ENCODE data around the gene CCL25. TPM values are rescaled to one million over a fixed set of nuclear protein-coding genes. Genes with fewer than 3 reads are reported as not detected.
"Not testable (repeated sequence)": the region's sequence is repeated elsewhere in the genome, so short reads cannot be mapped to it uniquely, and the experiment has no call there.

Gene CCL25
- total RNA-seq, 1 donor from 2014 or later, result not detected

GRCh38 chr19:8020681-8021080 is 31.9 kb upstream of the CCL25 start:
- H3K9me3 Mint-ChIP-seq (ENCODE audit: low read depth), result no peaks in the 10 kb centered on the region
- H3K36me3 Mint-ChIP-seq (ENCODE audit: insufficient read depth), result peaks cover 2% of the 10 kb centered on the region
- TF ChIP-seq, protein P1, sequence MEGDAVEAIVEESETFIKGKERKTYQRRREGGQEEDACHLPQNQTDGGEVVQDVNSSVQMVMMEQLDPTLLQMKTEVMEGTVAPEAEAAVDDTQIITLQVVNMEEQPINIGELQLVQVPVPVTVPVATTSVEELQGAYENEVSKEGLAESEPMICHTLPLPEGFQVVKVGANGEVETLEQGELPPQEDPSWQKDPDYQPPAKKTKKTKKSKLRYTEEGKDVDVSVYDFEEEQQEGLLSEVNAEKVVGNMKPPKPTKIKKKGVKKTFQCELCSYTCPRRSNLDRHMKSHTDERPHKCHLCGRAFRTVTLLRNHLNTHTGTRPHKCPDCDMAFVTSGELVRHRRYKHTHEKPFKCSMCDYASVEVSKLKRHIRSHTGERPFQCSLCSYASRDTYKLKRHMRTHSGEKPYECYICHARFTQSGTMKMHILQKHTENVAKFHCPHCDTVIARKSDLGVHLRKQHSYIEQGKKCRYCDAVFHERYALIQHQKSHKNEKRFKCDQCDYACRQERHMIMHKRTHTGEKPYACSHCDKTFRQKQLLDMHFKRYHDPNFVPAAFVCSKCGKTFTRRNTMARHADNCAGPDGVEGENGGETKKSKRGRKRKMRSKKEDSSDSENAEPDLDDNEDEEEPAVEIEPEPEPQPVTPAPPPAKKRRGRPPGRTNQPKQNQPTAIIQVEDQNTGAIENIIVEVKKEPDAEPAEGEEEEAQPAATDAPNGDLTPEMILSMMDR (IDR thresholded peaks at IDR 0.05; ENCODE audit: unreplicated experiment), result no peak
- no peak overlapping the region for H3K4me3 Mint-ChIP-seq (ENCODE audit: low read depth)
- H3K4me1 Mint-ChIP-seq (ENCODE audit: low read depth), result peaks cover 4% of the 10 kb centered on the region
- no peak for DNase-seq (ENCODE audit: low spot score, unreplicated experiment)
- H3K27me3 Mint-ChIP-seq, result no peaks in the 10 kb centered on the region
- no peak overlapping the region for H3K27ac Mint-ChIP-seq

GRCh38 chr19:8021374-8021773 is 31.2 kb upstream of the CCL25 start:
- DNase-seq (ENCODE audit: low spot score, unreplicated experiment), result no peak
- Mint-ChIP-seq H3K9me3 (ENCODE audit: low read depth) (no peaks in the 10 kb centered on the region), H3K27me3 (no peaks in the 10 kb centered on the region), H3K4me1 (ENCODE audit: low read depth) (peaks cover 4% of the 10 kb centered on the region), H3K4me3 (ENCODE audit: low read depth) (no peak overlapping the region), H3K27ac (no peak overlapping the region), H3K36me3 (ENCODE audit: insufficient read depth) (peaks cover 2% of the 10 kb centered on the region)
- TF ChIP-seq, protein P1 (IDR thresholded peaks at IDR 0.05; ENCODE audit: unreplicated experiment), result no peak

- H3K27me3 Mint-ChIP-seq, result no peaks in the 10 kb centered on the region
Measured at GRCh38 chr19:8022275-8022674, 30.3 kb upstream of the CCL25 start.

GRCh38 chr19:8023371-8023770 is 29.2 kb upstream of the CCL25 start:
- no peak for DNase-seq (ENCODE audit: low spot score, unreplicated experiment)
- H3K27me3 Mint-ChIP-seq, result no peaks in the 10 kb centered on the region
- no peaks in the 10 kb centered on the region for H3K36me3 Mint-ChIP-seq (ENCODE audit: insufficient read depth)
- no peaks in the 10 kb centered on the region for H3K9me3 Mint-ChIP-seq (ENCODE audit: low read depth)
- TF ChIP-seq, protein P1 (IDR thresholded peaks at IDR 0.05; ENCODE audit: unreplicated experiment), result no peak
- H3K4me1 Mint-ChIP-seq (ENCODE audit: low read depth), result peaks cover 4% of the 10 kb centered on the region
- H3K4me3 Mint-ChIP-seq (ENCODE audit: low read depth), result no peak overlapping the region
- no peak overlapping the region for H3K27ac Mint-ChIP-seq

More at GRCh38 chr19:8022275-8022674, 30.3 kb upstream of the CCL25 start:
- H3K27ac Mint-ChIP-seq, result no peak overlapping the region
- no peak for DNase-seq (ENCODE audit: low spot score, unreplicated experiment)
- no peaks in the 10 kb centered on the region for H3K9me3 Mint-ChIP-seq (ENCODE audit: low read depth)
- H3K4me3 Mint-ChIP-seq (ENCODE audit: low read depth), result no peak overlapping the region
- peaks cover 2% of the 10 kb centered on the region for H3K36me3 Mint-ChIP-seq (ENCODE audit: insufficient read depth)
- TF ChIP-seq, protein P1 (IDR thresholded peaks at IDR 0.05; ENCODE audit: unreplicated experiment), result no peak
- H3K4me1 Mint-ChIP-seq (ENCODE audit: low read depth), result peaks cover 4% of the 10 kb centered on the region

- peaks cover 11% of the 10 kb centered on the region for H3K4me1 Mint-ChIP-seq (ENCODE audit: low read depth)
- not testable (repeated sequence) for H3K27ac Mint-ChIP-seq; H3K27me3 Mint-ChIP-seq; H3K9me3 Mint-ChIP-seq (ENCODE audit: low read depth); DNase-seq (ENCODE audit: low spot score, unreplicated experiment); H3K4me3 Mint-ChIP-seq (ENCODE audit: low read depth); H3K36me3 Mint-ChIP-seq (ENCODE audit: insufficient read depth)
Measured at GRCh38 chr19:8024256-8024655, 28.3 kb upstream of the CCL25 start.

DNA sequence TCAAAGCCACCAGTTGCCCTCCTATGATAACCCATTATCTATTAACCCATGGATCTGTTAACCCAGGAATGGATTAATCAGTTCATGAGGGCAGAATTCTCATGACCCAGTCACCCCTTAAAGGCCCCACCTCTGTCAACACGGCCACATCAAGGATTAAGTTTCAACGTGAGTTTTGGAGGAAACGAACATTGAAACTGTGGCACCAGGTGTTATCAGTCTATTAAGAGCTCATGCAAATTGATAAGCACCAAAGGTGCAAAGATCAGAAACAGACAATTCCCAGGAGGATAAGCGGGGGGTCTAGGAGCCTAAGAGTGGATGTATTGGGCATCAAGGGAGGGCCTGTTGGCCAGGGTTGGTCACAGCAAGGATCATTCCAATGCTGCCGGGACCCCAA is 27.2 kb upstream of the CCL25 start:
- Mint-ChIP-seq H3K36me3 (ENCODE audit: insufficient read depth) (no peaks in the 10 kb centered on the region), H3K4me1 (ENCODE audit: low read depth) (peaks cover 15% of the 10 kb centered on the region), H3K9me3 (ENCODE audit: low read depth) (no peaks in the 10 kb centered on the region), H3K4me3 (ENCODE audit: low read depth) (no peak overlapping the region), H3K27me3 (no peaks in the 10 kb centered on the region), H3K27ac (no peak overlapping the region)
- TF ChIP-seq, protein P1 (IDR thresholded peaks at IDR 0.05; ENCODE audit: unreplicated experiment), result no peak
- no peak for DNase-seq (ENCODE audit: low spot score, unreplicated experiment)
